ENCODE results near the gene ZNF281.

DNA sequence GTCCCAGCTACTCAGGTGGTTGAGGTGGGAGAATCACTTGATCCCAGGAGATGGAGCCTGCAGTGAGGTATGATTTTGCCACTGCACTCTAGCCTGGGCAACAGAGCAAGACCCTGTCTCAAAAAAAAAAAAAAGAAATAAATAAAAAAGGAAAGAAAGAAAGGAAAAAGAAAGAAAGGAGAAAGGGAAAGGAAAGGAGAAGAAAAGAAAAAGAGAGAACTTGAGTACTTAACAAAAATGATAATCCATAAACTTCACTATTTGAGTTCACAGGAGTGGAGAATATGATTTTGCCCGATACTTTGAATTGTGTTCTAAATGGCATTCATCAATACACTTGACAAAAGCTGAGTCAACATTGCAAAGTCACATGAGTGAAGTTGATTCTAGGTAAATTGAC, 23.8 kb upstream of the ZNF281 start:
- TF ChIP-seq CTCF (IDR thresholded peaks at IDR 0.05) (no peak), POLR2A (IDR thresholded peaks at IDR 0.05) (no peak)
